Hematopoietic multipotent progenitor cell (in vitro differentiated cells): Measurements from ENCODE around the gene TOR2A. TPM values are rescaled to one million over a fixed set of nuclear protein-coding genes. Genes with fewer than 3 reads are reported as not detected.
A peak's percentile ranks its signal among the peaks of the same experiment; 100 is the strongest.
"Not testable (repeated sequence)": the region's sequence is repeated elsewhere in the genome, so short reads cannot be mapped to it uniquely, and the experiment has no call there.

Experiments
- DNase-seq, 3 donors: peaks; one replicate each; pipeline ENCODE4 v3.0.0-alpha.2; 2011 to 2015; ENCODE audit warnings: low read depth in 2 of 3, low spot score in 2 of 3
- total RNA-seq: library from RNA; depleted of rRNA; stranded (reverse); fragments of >200 nt; gene quantifications from one replicate; pipeline ENCODE4 v1.2.3, GENCODE V29; 2012

Gene TOR2A
- total RNA-seq, 1 donor = 15.9 TPM

- DNase-seq = no peak
Measured at GRCh38 chr9:127769101-127769500, 34.0 kb upstream of the TOR2A start.

- DNase-seq = no peak
Measured at GRCh38 chr9:127768698-127769097, 33.6 kb upstream of the TOR2A start.

- no peak for DNase-seq
Measured at GRCh38 chr9:127767909-127768331, 32.8 kb upstream of the TOR2A start.

GRCh38 chr9:127767410-127767809, 32.3 kb upstream of the TOR2A start:
- DNase-seq = no peak

GRCh38 chr9:127765418-127765817, 30.3 kb upstream of the TOR2A start:
- DNase-seq = no peak

GRCh38 chr9:127763918-127764384, 28.9 kb upstream of the TOR2A start:
- DNase-seq = peak in 1 of 3 donors; percentile 46

GRCh38 chr9:127762111-127762676, 27.1 kb upstream of the TOR2A start:
- peak in 2 of 3 donors; percentile 36 to 60 for DNase-seq

- DNase-seq = no peak
Measured at GRCh38 chr9:127761491-127761956, 26.4 kb upstream of the TOR2A start.

GRCh38 chr9:127761061-127761460, 26.0 kb upstream of the TOR2A start:
- DNase-seq = no peak

GRCh38 chr9:127758843-127759242, 23.7 kb upstream of the TOR2A start:
- DNase-seq = no peak

GRCh38 chr9:127756776-127757175, 21.7 kb upstream of the TOR2A start:
- not testable (repeated sequence) for DNase-seq

- no peak for DNase-seq
Measured at GRCh38 chr9:127756233-127756632, 21.1 kb upstream of the TOR2A start.

GRCh38 chr9:127755061-127756060, 20.3 kb upstream of the TOR2A start:
- DNase-seq = no peak

- no peak for DNase-seq
Measured at GRCh38 chr9:127754099-127755060, 19.3 kb upstream of the TOR2A start.

- no peak for DNase-seq
Measured at GRCh38 chr9:127753622-127754021, 18.5 kb upstream of the TOR2A start.

- no peak for DNase-seq
Measured at GRCh38 chr9:127753148-127753547, 18.1 kb upstream of the TOR2A start.

GRCh38 chr9:127751269-127752054, 16.4 kb upstream of the TOR2A start:
- DNase-seq = no peak

GRCh38 chr9:127749090-127749787, 14.1 kb upstream of the TOR2A start:
- DNase-seq = no peak

- DNase-seq = no peak
Measured at GRCh38 chr9:127746959-127747569, 12.0 kb upstream of the TOR2A start.
